H9 (cell line): ENCODE results near the gene THPO. TPM values are rescaled to one million over a fixed set of nuclear protein-coding genes. Genes with fewer than 3 reads are reported as not detected.
A peak's percentile ranks its signal among the peaks of the same experiment; 100 is the strongest.

Experiments
- DNase-seq: peaks from one replicate; pipeline ENCODE4 v3.0.0-alpha.2; 2017
- H2AFZ ChIP-seq: one replicate; pipeline ENCODE4 v1.6.1; 2013; ENCODE audit warnings: mild to moderate bottlenecking, low read length, control low read depth, moderate library complexity
- H2AK5ac ChIP-seq: 2 replicates; pipeline ENCODE4 v1.6.1; 2013; ENCODE audit warnings: low read length, control low read depth, mixed read lengths; ENCODE audit not compliant: insufficient read length
- H2BK120ac ChIP-seq: one replicate; pipeline ENCODE4 v1.6.1; 2013; ENCODE audit warnings: low read depth, mild to moderate bottlenecking, low read length, control low read depth, inconsistent platforms; ENCODE audit not compliant: poor library complexity, severe bottlenecking
- H2BK12ac ChIP-seq: 2 replicates; pipeline ENCODE4 v1.6.1; 2013; ENCODE audit warnings: low read length, control low read depth, mixed read lengths, low read depth; ENCODE audit not compliant: insufficient read length
- H2BK15ac ChIP-seq: 2 replicates; pipeline ENCODE4 v1.6.1; 2013; ENCODE audit warnings: low read depth, low read length, control low read depth
- H2BK20ac ChIP-seq: one replicate; pipeline ENCODE4 v1.6.1; 2013; ENCODE audit warnings: low read depth, mild to moderate bottlenecking, low read length, control low read depth, inconsistent platforms; ENCODE audit not compliant: poor library complexity, severe bottlenecking
- H2BK5ac ChIP-seq: 2 replicates; pipeline ENCODE4 v1.6.1; 2013; ENCODE audit warnings: low read length, control low read depth, mixed read lengths; ENCODE audit not compliant: insufficient read length
- H3K14ac ChIP-seq: 2 replicates; pipeline ENCODE4 v1.6.1; 2013; ENCODE audit warnings: low read length, control low read depth; ENCODE audit not compliant: insufficient read depth
- H3K18ac ChIP-seq: 2 replicates; pipeline ENCODE4 v1.6.1; 2013; ENCODE audit warnings: low read depth, mild to moderate bottlenecking, mixed read lengths, low read length, control low read depth; ENCODE audit not compliant: insufficient read length
- H3K23ac ChIP-seq: 2 replicates; pipeline ENCODE4 v1.6.1; 2013; ENCODE audit warnings: low read length, control low read depth, mixed read lengths, low read depth; ENCODE audit not compliant: insufficient read length
- H3K23me2 ChIP-seq: 2 replicates; pipeline ENCODE4 v1.6.1; 2013; ENCODE audit warnings: low read depth, mild to moderate bottlenecking, mixed read lengths, low read length, control low read depth; ENCODE audit not compliant: insufficient read length, poor library complexity, severe bottlenecking
- H3K27ac ChIP-seq: 2 replicates; pipeline ENCODE4 v1.5.1; 2013; ENCODE audit warnings: low read length, control low read depth, mixed read lengths, low read depth; ENCODE audit not compliant: insufficient read length
- H3K27me3 ChIP-seq: 2 replicates; pipeline ENCODE4 v1.6.1; 2013; ENCODE audit warnings: low read length, control low read depth, inconsistent platforms; ENCODE audit not compliant: insufficient read depth
- H3K4ac ChIP-seq: 2 replicates; pipeline ENCODE4 v1.6.1; 2013; ENCODE audit warnings: low read depth, mild to moderate bottlenecking, control low read depth, inconsistent platforms, low read length, moderate library complexity
- H3K4me1 ChIP-seq: 2 replicates; pipeline ENCODE4 v1.6.1; 2013; ENCODE audit warnings: low read length, control low read depth, inconsistent platforms; ENCODE audit not compliant: insufficient read depth
- H3K4me2 ChIP-seq: 2 replicates; pipeline ENCODE4 v1.6.1; 2013; ENCODE audit warnings: low read length, control low read depth, mixed read lengths; ENCODE audit not compliant: insufficient read length, insufficient read depth
- H3K56ac ChIP-seq: 2 replicates; pipeline ENCODE4 v1.6.1; 2013; ENCODE audit warnings: low read depth, mild to moderate bottlenecking, mixed read lengths, low read length, control low read depth; ENCODE audit not compliant: insufficient read length
- H3K79me1 ChIP-seq: 2 replicates; pipeline ENCODE4 v1.6.1; 2013; ENCODE audit warnings: low read depth, mild to moderate bottlenecking, moderate library complexity, low read length, control low read depth, inconsistent platforms; ENCODE audit not compliant: insufficient read depth, poor library complexity, severe bottlenecking
- H3K79me2 ChIP-seq: 2 replicates; pipeline ENCODE4 v1.6.1; 2013; ENCODE audit warnings: low read length, control low read depth, inconsistent platforms; ENCODE audit not compliant: insufficient read depth
- H3K9ac ChIP-seq: 2 replicates; pipeline ENCODE4 v1.6.1; 2013; ENCODE audit warnings: low read length, control low read depth, mixed read lengths; ENCODE audit not compliant: insufficient read length; ENCODE audit errors: extremely low read depth
- H3K9me3 ChIP-seq: one replicate; pipeline ENCODE4 v1.6.1; 2013; ENCODE audit warnings: low read depth, low read length, inconsistent platforms; ENCODE audit not compliant: control insufficient read depth
- H3T11ph ChIP-seq: one replicate; pipeline ENCODE4 v1.6.1; 2013; ENCODE audit warnings: mild to moderate bottlenecking, low read length, control low read depth, inconsistent platforms
- H4K20me1 ChIP-seq: one replicate; pipeline ENCODE4 v1.6.1; 2013; ENCODE audit not compliant: control insufficient read depth, insufficient read length, insufficient read depth
- H4K5ac ChIP-seq: 2 replicates; pipeline ENCODE4 v1.6.1; 2013; ENCODE audit warnings: low read depth, mild to moderate bottlenecking, mixed read lengths, low read length, control low read depth; ENCODE audit not compliant: insufficient read length
- H4K8ac ChIP-seq: replicated peaks from 2 replicates; pipeline ENCODE4 v1.6.1; 2013; ENCODE audit warnings: low read length, control low read depth, mixed read lengths, low read depth; ENCODE audit not compliant: insufficient read length
- H4K91ac ChIP-seq: 2 replicates; pipeline ENCODE4 v1.6.1; 2013; ENCODE audit warnings: low read depth, mild to moderate bottlenecking, moderate library complexity, mixed read lengths, low read length, control low read depth; ENCODE audit not compliant: insufficient read length
- H3K27ac Mint-ChIP-seq, 3 experiments: 2 replicates in 2 of 3; 3 replicates in 1 of 3; pipeline ENCODE4 v1.8.0; 2020 to 2021; ENCODE audit warnings: mixed read lengths in 3 of 3, mild to moderate bottlenecking in 1 of 3, moderate library complexity in 1 of 3
- H3K27me3 Mint-ChIP-seq: 2 replicates; pipeline ENCODE4 v1.8.0; 2021; ENCODE audit warnings: low read depth, mild to moderate bottlenecking, moderate library complexity, mixed read lengths
- H3K36me3 Mint-ChIP-seq, 3 experiments: 2 replicates in 2 of 3; 3 replicates in 1 of 3; pipeline ENCODE4 v1.8.0; 2020 to 2021; ENCODE audit warnings: low read depth in 3 of 3, mixed read lengths in 3 of 3; ENCODE audit not compliant: insufficient read depth in 1 of 3
- H3K4me1 Mint-ChIP-seq, 2 experiments: 2 replicates each; pipeline ENCODE4 v1.8.0; 2020; ENCODE audit warnings: mixed read lengths in 2 of 2
- H3K4me3 Mint-ChIP-seq, 2 experiments: 2 replicates in 1 of 2; 3 replicates in 1 of 2; pipeline ENCODE4 v1.8.0; 2020 to 2021; ENCODE audit warnings: mild to moderate bottlenecking in 2 of 2, mixed read lengths in 2 of 2, moderate library complexity in 1 of 2
- H3K9me3 Mint-ChIP-seq, 2 experiments: 2 replicates in 1 of 2; 3 replicates in 1 of 2; pipeline ENCODE4 v1.8.0; 2020; ENCODE audit warnings: mild to moderate bottlenecking in 2 of 2, mixed read lengths in 2 of 2, moderate library complexity in 1 of 2
- WGBS: extraction: QIAGEN DNeasy Blood & Tissue Kit; methylation state at CpG from one replicate; pipeline ENCODE4 v1.1.7; 2013; ENCODE audit warnings: missing lambda C conversion rate, low lambda C conversion rate, mixed read lengths; ENCODE audit not compliant: insufficient read length; ENCODE audit errors: extremely low coverage; 5-methylcytosine and 5-hydroxymethylcytosine counted together
- total RNA-seq: library from RNA; stranded (reverse); gene quantifications from 2 replicates; pipeline ENCODE4 v1.2.1, GENCODE V29; 2021
- TF ChIP-seq, protein P1 (sequence below): fragments of 200-600 bp; sonication (generic); conservative IDR thresholded peaks from 3 replicates; pipeline ENCODE4 v1.8.0; 2021; ENCODE audit warnings: antibody characterized with exemption, mild to moderate bottlenecking

Gene THPO
- total RNA-seq, 1 experiment from 2014 or later: 0.85 TPM

DNA sequence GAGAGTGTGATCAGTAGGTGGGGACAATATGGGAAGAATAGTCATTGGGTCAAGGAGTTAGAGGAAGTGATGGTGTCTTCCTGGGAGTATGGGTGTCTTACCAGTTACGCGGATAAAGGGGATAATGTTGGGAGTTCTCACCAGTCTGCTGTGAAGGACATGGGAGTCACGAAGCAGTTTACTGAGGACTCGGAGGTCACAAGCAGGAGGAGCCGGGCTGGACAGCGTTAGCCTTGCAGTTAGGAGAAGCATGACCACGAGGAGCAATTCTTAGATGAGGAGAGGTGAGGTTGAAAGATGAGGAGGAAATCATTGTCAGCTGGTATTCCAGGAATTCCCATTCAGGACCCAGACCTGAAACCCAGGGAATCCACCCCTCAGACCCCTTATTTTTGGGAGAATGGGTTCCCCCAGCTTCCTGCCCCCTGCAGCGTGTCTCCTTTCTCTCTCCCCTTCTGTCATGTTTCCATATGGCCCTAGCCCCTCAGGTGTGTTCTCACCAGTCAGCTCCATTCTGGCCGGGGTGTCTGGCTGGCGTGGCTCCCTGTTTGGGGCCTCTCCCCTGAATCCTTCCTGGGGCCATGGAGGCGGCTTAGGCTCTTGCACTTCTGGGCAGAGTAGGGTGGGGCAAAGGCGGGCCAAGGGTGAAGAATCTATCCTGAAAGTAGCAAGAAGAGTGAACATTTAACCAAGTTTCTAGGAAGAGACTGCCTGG lies 2.1 kb downstream of the THPO start:
- Mint-ChIP-seq H3K4me1 (peaks cover 45 to 52% of the 10 kb centered on the region in 2 experiments), H3K27ac (no peak overlapping the region; a peak in 1 of 7 replicates), H3K9me3 (no peaks in the 10 kb centered on the region; a peak in 1 of 5 replicates), H3K27me3 (peaks cover 65% of the 10 kb centered on the region), H3K36me3 (no peaks in the 10 kb centered on the region), H3K4me3 (0 out of 5 replicates have a peak overlapping the region, but pooled peaks of 1 of the 2 experiments have one; percentile 1)
- no peaks in the 10 kb centered on the region for H3K79me2 ChIP-seq
- no peak overlapping the region for H3K9ac ChIP-seq
- no peak overlapping the region for H3K23ac ChIP-seq
- H2BK5ac ChIP-seq: no peak overlapping the region
- no peak overlapping the region for H2BK12ac ChIP-seq
- no peaks in the 10 kb centered on the region for H3K79me1 ChIP-seq
- H3K4ac ChIP-seq: no peak overlapping the region
- no peak overlapping the region for H4K8ac ChIP-seq
- peaks cover 9% of the 10 kb centered on the region; the same call in 1 of the 2 replicates for H3K4me1 ChIP-seq
- H3K9me3 ChIP-seq: no peaks in the 10 kb centered on the region
- H3K56ac ChIP-seq: no peak overlapping the region
- no peak for DNase-seq
- no CpG with 5 or more reads among the region's 12 CpGs for WGBS
- no peak overlapping the region for H2BK120ac ChIP-seq
- TF ChIP-seq, protein P1, sequence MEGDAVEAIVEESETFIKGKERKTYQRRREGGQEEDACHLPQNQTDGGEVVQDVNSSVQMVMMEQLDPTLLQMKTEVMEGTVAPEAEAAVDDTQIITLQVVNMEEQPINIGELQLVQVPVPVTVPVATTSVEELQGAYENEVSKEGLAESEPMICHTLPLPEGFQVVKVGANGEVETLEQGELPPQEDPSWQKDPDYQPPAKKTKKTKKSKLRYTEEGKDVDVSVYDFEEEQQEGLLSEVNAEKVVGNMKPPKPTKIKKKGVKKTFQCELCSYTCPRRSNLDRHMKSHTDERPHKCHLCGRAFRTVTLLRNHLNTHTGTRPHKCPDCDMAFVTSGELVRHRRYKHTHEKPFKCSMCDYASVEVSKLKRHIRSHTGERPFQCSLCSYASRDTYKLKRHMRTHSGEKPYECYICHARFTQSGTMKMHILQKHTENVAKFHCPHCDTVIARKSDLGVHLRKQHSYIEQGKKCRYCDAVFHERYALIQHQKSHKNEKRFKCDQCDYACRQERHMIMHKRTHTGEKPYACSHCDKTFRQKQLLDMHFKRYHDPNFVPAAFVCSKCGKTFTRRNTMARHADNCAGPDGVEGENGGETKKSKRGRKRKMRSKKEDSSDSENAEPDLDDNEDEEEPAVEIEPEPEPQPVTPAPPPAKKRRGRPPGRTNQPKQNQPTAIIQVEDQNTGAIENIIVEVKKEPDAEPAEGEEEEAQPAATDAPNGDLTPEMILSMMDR: no peak
- no peak overlapping the region for H2BK15ac ChIP-seq
- no peak overlapping the region; the same call in 1 of the 2 replicates for H3K14ac ChIP-seq
- H3T11ph ChIP-seq: no peak overlapping the region
- no peak overlapping the region for H3K18ac ChIP-seq
- H2AK5ac ChIP-seq: no peak overlapping the region
- H4K20me1 ChIP-seq: peaks cover 2% of the 10 kb centered on the region
- no peak overlapping the region for H3K4me2 ChIP-seq
- H4K5ac ChIP-seq: no peak overlapping the region
- peaks cover 14% of the 10 kb centered on the region for H3K27me3 ChIP-seq
- no peak overlapping the region for H2BK20ac ChIP-seq
- no peak overlapping the region for H4K91ac ChIP-seq
- no peak overlapping the region for H2AFZ ChIP-seq
- peaks cover 4% of the 10 kb centered on the region for H3K23me2 ChIP-seq
- H3K27ac ChIP-seq: no peak overlapping the region
